ENCODE measurements around the gene ANO10.
"Not testable (repeated sequence)": the region's sequence is repeated elsewhere in the genome, so short reads cannot be mapped to it uniquely, and the experiment has no call there.

Gene ANO10

GRCh38 chr3:43484926-43485488 is 136.8 kb downstream of the ANO10 start:
- no peak for TF ChIP-seq CTCF (IDR thresholded peaks at IDR 0.05; ENCODE audit: insufficient read depth, low read depth, low read length, missing control alignments)
- H3K4me3 ChIP-seq (ENCODE audit: low read depth, low read length) = no peak overlapping the region
- no peak for DNase-seq (ENCODE audit: low read depth)

DNA sequence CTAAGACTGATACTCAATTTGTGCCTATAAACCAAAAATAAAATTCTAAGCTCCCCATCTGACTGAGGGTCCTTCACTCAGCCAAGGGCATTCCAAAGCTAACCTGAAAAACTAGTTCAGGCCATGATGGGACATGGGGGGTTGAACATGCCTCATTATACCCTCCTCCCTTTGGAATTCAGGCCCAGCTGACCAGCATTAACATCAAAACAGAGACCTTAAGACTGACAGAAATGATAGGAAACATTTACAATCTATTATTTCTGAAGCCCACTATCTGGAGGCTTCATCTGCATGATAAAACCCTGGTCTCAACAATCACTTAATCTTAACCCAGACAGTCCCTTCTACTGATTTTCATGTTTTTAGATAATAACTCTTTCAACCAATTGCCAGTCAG is 140.4 kb downstream of the ANO10 start:
- H3K4me3 ChIP-seq (ENCODE audit: low read depth, low read length) = no peak overlapping the region
- TF ChIP-seq CTCF (IDR thresholded peaks at IDR 0.05; ENCODE audit: insufficient read depth, low read depth, low read length, missing control alignments) = no peak
- no peak for DNase-seq (ENCODE audit: low read depth)

- DNase-seq (ENCODE audit: low read depth); H3K4me3 ChIP-seq (ENCODE audit: low read depth, low read length): not testable (repeated sequence)
Measured at GRCh38 chr3:43478839-43479238, 143.0 kb downstream of the ANO10 start.

DNA sequence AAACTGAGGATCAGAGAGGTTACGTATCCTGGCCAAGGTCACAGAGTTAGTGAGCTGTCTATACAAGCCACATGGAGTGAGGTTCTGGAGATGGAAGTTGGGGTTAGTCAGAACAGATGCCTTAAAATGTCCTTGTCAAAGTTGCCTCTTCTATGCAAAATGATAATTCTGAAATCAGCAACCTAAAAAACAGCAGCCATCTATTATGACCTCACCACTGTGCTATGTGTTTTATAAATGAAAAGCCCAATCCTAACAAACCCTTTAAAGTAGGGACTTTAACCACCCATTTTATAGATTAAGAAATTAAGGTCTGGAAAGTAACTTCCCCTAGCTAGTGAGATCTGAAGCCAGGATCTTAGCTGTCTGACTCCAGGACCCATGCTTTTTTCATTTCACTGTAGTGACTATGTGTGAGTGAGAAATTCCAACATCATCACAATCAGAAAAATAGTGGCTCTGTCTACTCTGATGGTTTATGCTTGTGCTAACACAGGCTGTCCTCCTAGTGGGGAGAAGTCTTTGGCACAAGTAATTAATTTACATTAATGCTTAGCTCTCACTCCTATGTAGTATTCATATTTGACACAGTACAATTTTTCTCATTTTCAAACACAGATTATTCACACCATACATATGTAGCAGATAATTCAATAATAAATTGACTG is 143.6 kb downstream of the ANO10 start:
- no peak for DNase-seq (ENCODE audit: low read depth)
- H3K4me3 ChIP-seq (ENCODE audit: low read depth, low read length) = no peak overlapping the region
- TF ChIP-seq CTCF (IDR thresholded peaks at IDR 0.05; ENCODE audit: insufficient read depth, low read depth, low read length, missing control alignments) = no peak

GRCh38 chr3:43477600-43477999 is 144.2 kb downstream of the ANO10 start:
- no peak for TF ChIP-seq CTCF (IDR thresholded peaks at IDR 0.05; ENCODE audit: insufficient read depth, low read depth, low read length, missing control alignments)
- DNase-seq (ENCODE audit: low read depth) = no peak
- no peak overlapping the region for H3K4me3 ChIP-seq (ENCODE audit: low read depth, low read length)

DNA sequence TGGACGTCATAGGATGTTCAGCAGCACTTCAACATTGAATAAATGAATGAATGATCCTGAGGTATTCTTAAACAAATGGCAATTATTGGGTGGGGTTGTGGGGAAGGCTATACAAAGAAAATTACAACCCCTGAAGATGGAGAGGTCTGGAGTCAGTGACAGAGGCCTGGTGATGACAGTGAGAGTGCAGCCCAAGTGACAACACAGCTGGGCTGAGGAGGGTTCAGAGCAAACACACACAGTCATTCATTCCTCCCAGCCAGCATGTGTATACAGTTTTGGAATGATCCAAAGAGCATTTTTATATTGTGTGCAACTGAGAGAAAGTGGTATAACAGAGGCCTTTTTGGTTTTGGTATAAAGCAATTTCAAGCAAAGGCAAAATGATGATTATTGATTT is 148.1 kb downstream of the ANO10 start:
- DNase-seq (ENCODE audit: low read depth) = no peak
- TF ChIP-seq CTCF (IDR thresholded peaks at IDR 0.05; ENCODE audit: insufficient read depth, low read depth, low read length, missing control alignments) = no peak
- H3K4me3 ChIP-seq (ENCODE audit: low read depth, low read length) = no peak overlapping the region

GRCh38 chr3:43473244-43473643 is 148.6 kb downstream of the ANO10 start:
- H3K4me3 ChIP-seq (ENCODE audit: low read depth, low read length) = no peak overlapping the region
- no peak for DNase-seq (ENCODE audit: low read depth)
- no peak for TF ChIP-seq CTCF (IDR thresholded peaks at IDR 0.05; ENCODE audit: insufficient read depth, low read depth, low read length, missing control alignments)
